ENCODE data around the gene CCDC197.

DNA sequence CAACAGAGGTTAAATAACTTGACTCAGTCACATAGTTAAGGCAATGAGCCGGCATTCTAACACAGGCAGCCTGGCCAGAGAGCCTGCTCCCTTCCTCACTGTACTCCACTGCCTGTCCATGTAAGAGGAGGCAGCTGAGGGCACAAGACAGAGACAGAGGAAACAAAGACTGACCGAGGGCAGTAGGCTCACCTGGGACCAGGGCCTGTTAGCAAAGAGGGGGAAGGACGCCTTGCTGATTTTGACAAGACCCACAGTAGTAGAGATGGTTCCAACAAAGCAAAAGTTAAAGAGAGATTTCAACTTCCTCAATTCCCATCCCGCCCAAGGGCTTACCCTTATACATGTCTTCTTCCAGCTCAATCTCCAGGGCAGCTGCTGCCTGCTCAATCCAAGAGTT lies 55.6 kb downstream of the CCDC197 start:
- TF ChIP-seq, protein P1, sequence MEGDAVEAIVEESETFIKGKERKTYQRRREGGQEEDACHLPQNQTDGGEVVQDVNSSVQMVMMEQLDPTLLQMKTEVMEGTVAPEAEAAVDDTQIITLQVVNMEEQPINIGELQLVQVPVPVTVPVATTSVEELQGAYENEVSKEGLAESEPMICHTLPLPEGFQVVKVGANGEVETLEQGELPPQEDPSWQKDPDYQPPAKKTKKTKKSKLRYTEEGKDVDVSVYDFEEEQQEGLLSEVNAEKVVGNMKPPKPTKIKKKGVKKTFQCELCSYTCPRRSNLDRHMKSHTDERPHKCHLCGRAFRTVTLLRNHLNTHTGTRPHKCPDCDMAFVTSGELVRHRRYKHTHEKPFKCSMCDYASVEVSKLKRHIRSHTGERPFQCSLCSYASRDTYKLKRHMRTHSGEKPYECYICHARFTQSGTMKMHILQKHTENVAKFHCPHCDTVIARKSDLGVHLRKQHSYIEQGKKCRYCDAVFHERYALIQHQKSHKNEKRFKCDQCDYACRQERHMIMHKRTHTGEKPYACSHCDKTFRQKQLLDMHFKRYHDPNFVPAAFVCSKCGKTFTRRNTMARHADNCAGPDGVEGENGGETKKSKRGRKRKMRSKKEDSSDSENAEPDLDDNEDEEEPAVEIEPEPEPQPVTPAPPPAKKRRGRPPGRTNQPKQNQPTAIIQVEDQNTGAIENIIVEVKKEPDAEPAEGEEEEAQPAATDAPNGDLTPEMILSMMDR (IDR thresholded peaks at IDR 0.05), result no peak
- no peak for TF ChIP-seq POLR2A (IDR thresholded peaks at IDR 0.05)

Data from body of pancreas (tissue), 4 donors.